Kidney (tissue), 14 donors: ENCODE data around the gene RHOT2. TPM values are rescaled to one million over a fixed set of nuclear protein-coding genes. Genes with fewer than 3 reads are reported as not detected.

Experiments
- DNase-seq, 5 donors: peaks; one replicate each; pipeline ENCODE4 v3.0.0-alpha.2; 2013 to 2020
- FAIRE-seq: peaks from 2 replicates; lab custom pipeline; 2012; peaks lifted over from hg19 to GRCh38; lab: Jason Lieb, UNC
- H3K27ac ChIP-seq, 2 donors: one replicate each; pipeline ENCODE4 v1.7.0; 2013; ENCODE audit warnings: low read depth in 2 of 2, low read length in 2 of 2, inconsistent platforms in 1 of 2
- H3K27me3 ChIP-seq: one replicate; pipeline ENCODE4 v1.7.1; 2013; ENCODE audit warnings: low read length, inconsistent platforms; ENCODE audit not compliant: control insufficient read depth, insufficient read depth
- H3K36me3 ChIP-seq, 3 donors: one replicate each; pipeline versions ENCODE4 v1.7.0 to v1.7.1; 2013; ENCODE audit warnings: low read length in 3 of 3, control low read depth in 1 of 3, inconsistent platforms in 1 of 3; ENCODE audit not compliant: insufficient read depth in 3 of 3, control insufficient read depth in 2 of 3
- H3K4me1 ChIP-seq, 3 donors: one replicate each; pipeline versions ENCODE4 v1.7.0 to v1.7.1; 2013; ENCODE audit warnings: low read length in 3 of 3, inconsistent platforms in 1 of 3, low read depth in 1 of 3; ENCODE audit not compliant: control insufficient read depth in 2 of 3, insufficient read depth in 2 of 3
- H3K4me3 ChIP-seq, 3 donors: one replicate each; pipeline versions ENCODE4 v1.7.0 to v1.8.1; 2013; ENCODE audit warnings: low read length in 3 of 3, control low read depth in 1 of 3, inconsistent platforms in 1 of 3
- H3K9ac ChIP-seq, 3 donors: one replicate each; pipeline versions ENCODE4 v1.7.0 to v1.7.1; 2013; ENCODE audit warnings: low read length in 3 of 3, control low read depth in 1 of 3, inconsistent platforms in 1 of 3
- H3K9me3 ChIP-seq, 3 donors: one replicate each; pipeline versions ENCODE4 v1.7.0 to v1.7.1; 2013; ENCODE audit warnings: low read length in 3 of 3, control low read depth in 1 of 3, inconsistent platforms in 1 of 3; ENCODE audit not compliant: control insufficient read depth in 2 of 3, insufficient read depth in 1 of 3
- intact Hi-C: fragments of 100-400 bp; cut with DNase I; formaldehyde crosslinking; loops from one replicate; pipeline ENCODE4 v1.11.1; 2022
- polyA plus RNA-seq: library from polyadenylated mRNA; stranded (reverse); fragments of 350-450 nt; fragmentation: Illumina TruSeq; extraction: RNeasy Lipid Tissue Mini Kit (QIAGEN cat#74804); gene quantifications from one replicate; pipeline ENCODE4 v1.2.3, GENCODE V29; 2014; ENCODE audit warnings: low read depth, low replicate concordance; ENCODE audit not compliant: insufficient read depth
- total RNA-seq: library from RNA; stranded (reverse); fragmentation: NEBNext Ultra II Directional; extraction: Animal tissue kit (Norgen Biotek cat#: 25700); gene quantifications from one replicate; pipeline ENCODE4 v1.2.1, GENCODE V29; 2021
- TF ChIP-seq, protein P1 (sequence below): IDR thresholded peaks from 3 replicates; pipeline ENCODE4 v1.5.1; 2012; ENCODE audit warnings: mild to moderate bottlenecking, moderate library complexity, borderline replicate concordance; ENCODE audit not compliant: insufficient read depth; ENCODE audit errors: extremely low read depth
- donor health status: control.
- donor health status: control.
- donor health status: control.
- donor health status: control.
- donor health status: control.
- donor health status: DM: yes; HTN: yes; CAD: no.
- donor health status: Normal renal cell carcinoma (clear cell type).

Gene RHOT2
- total and polyA plus RNA-seq, 2 donors from 2014 or later: 90.5 to 117 TPM

DNA sequence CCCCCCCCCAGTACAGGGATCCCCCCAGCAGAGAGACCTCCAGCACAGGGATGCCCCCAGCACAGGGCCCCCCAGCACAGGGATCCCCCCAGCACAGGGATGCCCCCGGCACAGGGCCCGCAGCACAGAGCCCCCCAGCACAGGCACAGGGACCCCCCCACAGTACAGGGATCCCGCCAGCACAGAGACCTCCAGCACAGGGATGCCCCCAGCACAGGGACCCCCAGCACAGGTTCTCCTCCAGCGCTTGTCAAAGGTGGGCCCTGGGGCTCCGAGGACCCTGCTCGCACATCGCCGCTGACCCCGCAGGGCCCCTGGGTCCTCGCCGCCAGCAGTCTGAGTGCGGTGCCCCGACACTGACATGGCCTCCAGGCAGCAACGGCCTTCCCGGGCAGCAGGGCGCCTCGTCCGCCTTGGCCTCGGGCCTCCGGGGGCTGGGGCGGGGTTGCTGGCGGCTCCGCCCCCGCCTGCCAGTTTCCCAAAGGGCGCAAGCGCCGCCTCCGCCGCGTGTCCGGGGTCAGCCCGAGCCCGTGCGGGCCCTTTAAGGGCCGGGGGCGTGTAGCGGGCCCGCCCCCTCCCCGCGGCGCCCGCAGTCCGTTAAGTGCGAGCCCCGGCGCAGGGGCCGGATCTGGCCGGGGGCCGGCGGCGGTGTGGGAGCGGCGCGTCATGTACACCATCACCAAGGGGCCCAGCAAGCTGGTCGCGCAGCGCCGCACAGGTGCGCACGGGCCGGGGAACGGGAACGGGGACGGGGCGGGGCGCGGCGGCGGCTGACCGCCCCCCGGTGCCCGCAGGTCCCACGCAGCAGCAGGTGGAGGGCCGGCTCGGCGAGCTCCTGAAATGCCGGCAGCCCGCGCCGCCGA, 26.4 kb upstream of the RHOT2 start, which contains the start of gene MCRIP2:
Gene MCRIP2 (plus strand): TSS at position 503 of the 863 bp plus-strand sequence. CDS start 164 bp downstream, at position 667.
- TF ChIP-seq, protein P1, sequence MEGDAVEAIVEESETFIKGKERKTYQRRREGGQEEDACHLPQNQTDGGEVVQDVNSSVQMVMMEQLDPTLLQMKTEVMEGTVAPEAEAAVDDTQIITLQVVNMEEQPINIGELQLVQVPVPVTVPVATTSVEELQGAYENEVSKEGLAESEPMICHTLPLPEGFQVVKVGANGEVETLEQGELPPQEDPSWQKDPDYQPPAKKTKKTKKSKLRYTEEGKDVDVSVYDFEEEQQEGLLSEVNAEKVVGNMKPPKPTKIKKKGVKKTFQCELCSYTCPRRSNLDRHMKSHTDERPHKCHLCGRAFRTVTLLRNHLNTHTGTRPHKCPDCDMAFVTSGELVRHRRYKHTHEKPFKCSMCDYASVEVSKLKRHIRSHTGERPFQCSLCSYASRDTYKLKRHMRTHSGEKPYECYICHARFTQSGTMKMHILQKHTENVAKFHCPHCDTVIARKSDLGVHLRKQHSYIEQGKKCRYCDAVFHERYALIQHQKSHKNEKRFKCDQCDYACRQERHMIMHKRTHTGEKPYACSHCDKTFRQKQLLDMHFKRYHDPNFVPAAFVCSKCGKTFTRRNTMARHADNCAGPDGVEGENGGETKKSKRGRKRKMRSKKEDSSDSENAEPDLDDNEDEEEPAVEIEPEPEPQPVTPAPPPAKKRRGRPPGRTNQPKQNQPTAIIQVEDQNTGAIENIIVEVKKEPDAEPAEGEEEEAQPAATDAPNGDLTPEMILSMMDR: no peak
- intact Hi-C loops: no loop called here
- H3K36me3 ChIP-seq: no peaks in the 10 kb centered on the region
- H3K4me3 ChIP-seq: peak within 1 kb of the TSS in 2 of 3 donors; percentile 76 to 77
- DNase-seq (peak; percentile 72 to 95 (median 84)), FAIRE-seq (no peak)
- no peaks in the 10 kb centered on the region for H3K27me3 ChIP-seq
- H3K9me3 ChIP-seq: no peaks in the 10 kb centered on the region
- H3K27ac ChIP-seq: peak within 1 kb of the TSS; percentile 80 to 86
- H3K4me1 ChIP-seq: peaks cover 0 to 31% (median 7%) of the 10 kb centered on the region in 3 donors
- H3K9ac ChIP-seq: peak within 1 kb of the TSS in 2 of 3 donors; percentile 73 to 81

DNA sequence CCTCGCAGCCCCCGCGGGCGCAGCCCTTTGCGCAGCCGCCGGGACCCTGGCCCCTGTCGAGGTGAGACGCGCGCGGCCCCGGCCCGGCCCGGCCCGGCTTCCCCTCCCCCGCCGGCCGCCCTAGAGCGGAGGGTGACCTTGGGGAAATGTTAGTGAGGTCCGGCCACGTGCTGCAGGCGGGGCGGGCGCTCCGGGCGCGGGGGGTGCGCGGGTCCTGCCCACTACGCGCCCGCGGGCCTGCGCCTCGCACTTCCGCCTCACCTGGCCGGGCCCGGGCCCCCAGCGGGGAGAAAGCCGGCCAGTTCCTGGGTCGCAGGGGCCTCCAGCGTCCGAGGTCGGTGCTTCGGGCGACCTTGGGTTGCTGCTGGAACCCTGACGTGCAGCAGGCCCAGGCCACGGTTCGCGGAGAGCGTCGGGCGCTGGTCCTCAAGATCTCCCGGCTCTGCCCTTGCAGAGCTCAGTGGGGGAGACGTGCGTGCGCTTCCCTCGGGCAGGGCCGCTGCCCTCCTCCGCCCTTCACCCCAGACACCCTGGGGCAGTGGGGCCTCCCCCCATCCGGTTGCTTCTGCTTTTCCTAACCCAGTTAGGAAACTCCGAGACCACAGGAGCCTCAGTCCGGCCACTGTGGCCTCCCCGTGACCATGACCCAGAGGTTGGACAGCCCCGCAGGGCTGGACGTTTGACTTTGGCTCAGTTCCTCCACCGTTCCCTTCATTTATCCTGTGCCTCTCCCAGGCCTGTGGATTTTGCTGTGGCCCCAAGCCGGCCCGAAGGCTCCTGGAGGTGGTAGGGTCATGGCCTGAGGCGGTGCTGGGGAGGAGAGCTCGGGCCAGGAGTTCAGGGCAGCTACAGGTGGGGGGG, 25.5 kb upstream of the RHOT2 start:
- Histone ChIP-seq H3K27me3 (no peaks in the 10 kb centered on the region), H3K9me3 (no peaks in the 10 kb centered on the region), H3K9ac (peak overlapping the region in 2 of 3 donors; percentile 55 to 69), H3K36me3 (no peaks in the 10 kb centered on the region), H3K4me3 (peak overlapping the region in 2 of 3 donors; percentile 76 to 77), H3K27ac (peak overlapping the region; percentile 80 to 86), H3K4me1 (peaks cover 0 to 36% (median 12%) of the 10 kb centered on the region in 3 donors)
- peak in 1 of 5 donors; percentile 46 for DNase-seq
- intact Hi-C loops: no loop called here
- FAIRE-seq: no peak
- TF ChIP-seq, protein P1: no peak

DNA sequence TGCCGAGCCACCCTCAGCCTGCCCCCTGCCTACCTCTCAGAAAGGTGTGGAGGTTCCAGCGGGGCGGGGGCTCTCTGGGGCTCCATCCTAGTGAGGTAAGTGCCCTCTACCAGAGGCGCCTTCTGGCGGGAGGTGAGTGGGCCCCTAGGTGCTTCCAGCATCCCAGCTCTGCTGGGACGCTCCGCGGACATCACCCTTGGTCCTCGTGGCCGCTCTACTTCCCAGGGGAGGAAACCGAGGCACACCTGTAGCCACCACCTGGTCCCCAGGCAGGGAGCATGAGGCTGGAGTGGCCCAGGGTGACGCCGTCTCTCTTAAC, 24.9 kb upstream of the RHOT2 start:
- Histone ChIP-seq H3K9me3 (no peaks in the 10 kb centered on the region), H3K4me3 (peak overlapping the region in 2 of 3 donors; percentile 76 to 77), H3K36me3 (no peaks in the 10 kb centered on the region), H3K27ac (peak overlapping the region; percentile 79 to 86), H3K4me1 (peaks cover 0 to 35% (median 12%) of the 10 kb centered on the region in 3 donors), H3K9ac (peak overlapping the region in 2 of 3 donors; percentile 55 to 69), H3K27me3 (no peaks in the 10 kb centered on the region)
- TF ChIP-seq, protein P1: no peak
- intact Hi-C loops: no loop called here
- DNase-seq (no peak), FAIRE-seq (no peak)
